ENCODE results near the gene BNC2. TPM values are rescaled to one million over a fixed set of nuclear protein-coding genes. Genes with fewer than 3 reads are reported as not detected.

BNC2 gene
- polyA plus RNA-seq, 1 experiment = 17.5 TPM

DNA sequence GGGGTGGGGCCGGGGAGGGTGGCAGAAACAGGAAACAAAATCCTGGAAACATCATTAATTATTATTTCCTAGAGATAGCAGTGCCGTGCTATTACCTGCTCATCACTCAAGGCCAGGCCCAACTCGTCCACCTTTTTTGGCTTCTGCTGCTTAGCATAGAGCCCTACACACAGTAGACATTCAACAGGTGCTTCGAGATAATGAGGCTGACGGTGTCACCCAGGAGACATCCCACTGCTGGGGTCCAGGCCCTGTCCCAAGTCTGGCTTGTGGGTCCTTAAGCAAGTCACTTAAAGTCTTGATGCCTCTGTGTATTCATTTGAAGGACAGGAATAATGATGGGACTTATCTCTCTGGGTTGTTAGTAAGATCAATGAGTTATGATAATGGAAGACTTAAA, 506.6 kb downstream of the BNC2 start:
- CTCF ChIA-PET = interaction anchor here (1.3 kb wide), 1 partner anchor 28 kb away, joined by 3 read pairs; no protein-coding TSS in a partner anchor

GRCh38 chr9:16363073-16363781, 507.2 kb downstream of the BNC2 start:
- H3K27me3 ChIP-seq (ENCODE audit: control insufficient read depth, insufficient read depth, low read length) = no peaks in the 10 kb centered on the region
- POLR2A ChIA-PET = no interaction called here
- DNase-seq (ENCODE audit: low read depth) = no peak
- H3K36me3 ChIP-seq (ENCODE audit: control insufficient read depth, insufficient read depth, low read length) = no peaks in the 10 kb centered on the region
- H3K4me3 ChIP-seq (ENCODE audit: low read depth, low read length) = no peak overlapping the region
- TF ChIP-seq, protein P1, sequence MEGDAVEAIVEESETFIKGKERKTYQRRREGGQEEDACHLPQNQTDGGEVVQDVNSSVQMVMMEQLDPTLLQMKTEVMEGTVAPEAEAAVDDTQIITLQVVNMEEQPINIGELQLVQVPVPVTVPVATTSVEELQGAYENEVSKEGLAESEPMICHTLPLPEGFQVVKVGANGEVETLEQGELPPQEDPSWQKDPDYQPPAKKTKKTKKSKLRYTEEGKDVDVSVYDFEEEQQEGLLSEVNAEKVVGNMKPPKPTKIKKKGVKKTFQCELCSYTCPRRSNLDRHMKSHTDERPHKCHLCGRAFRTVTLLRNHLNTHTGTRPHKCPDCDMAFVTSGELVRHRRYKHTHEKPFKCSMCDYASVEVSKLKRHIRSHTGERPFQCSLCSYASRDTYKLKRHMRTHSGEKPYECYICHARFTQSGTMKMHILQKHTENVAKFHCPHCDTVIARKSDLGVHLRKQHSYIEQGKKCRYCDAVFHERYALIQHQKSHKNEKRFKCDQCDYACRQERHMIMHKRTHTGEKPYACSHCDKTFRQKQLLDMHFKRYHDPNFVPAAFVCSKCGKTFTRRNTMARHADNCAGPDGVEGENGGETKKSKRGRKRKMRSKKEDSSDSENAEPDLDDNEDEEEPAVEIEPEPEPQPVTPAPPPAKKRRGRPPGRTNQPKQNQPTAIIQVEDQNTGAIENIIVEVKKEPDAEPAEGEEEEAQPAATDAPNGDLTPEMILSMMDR (IDR thresholded peaks at IDR 0.05; ENCODE audit: insufficient read depth, low read depth, low read length) = no peak
- CTCF ChIA-PET = interaction anchor here (1.3 kb wide), 1 partner anchor 29 kb away, joined by 3 read pairs; no protein-coding TSS in a partner anchor

More for the DNA sequence above, 506.6 kb downstream of the BNC2 start:
- TF ChIP-seq, protein P1 (IDR thresholded peaks at IDR 0.05; ENCODE audit: insufficient read depth, low read depth, low read length) = no peak
- no peak for DNase-seq (ENCODE audit: low read depth)
- Histone ChIP-seq H3K27me3 (ENCODE audit: control insufficient read depth, insufficient read depth, low read length) (no peaks in the 10 kb centered on the region), H3K36me3 (ENCODE audit: control insufficient read depth, insufficient read depth, low read length) (no peaks in the 10 kb centered on the region), H3K4me3 (ENCODE audit: low read depth, low read length) (no peak overlapping the region)
- POLR2A ChIA-PET = no interaction called here

DNA sequence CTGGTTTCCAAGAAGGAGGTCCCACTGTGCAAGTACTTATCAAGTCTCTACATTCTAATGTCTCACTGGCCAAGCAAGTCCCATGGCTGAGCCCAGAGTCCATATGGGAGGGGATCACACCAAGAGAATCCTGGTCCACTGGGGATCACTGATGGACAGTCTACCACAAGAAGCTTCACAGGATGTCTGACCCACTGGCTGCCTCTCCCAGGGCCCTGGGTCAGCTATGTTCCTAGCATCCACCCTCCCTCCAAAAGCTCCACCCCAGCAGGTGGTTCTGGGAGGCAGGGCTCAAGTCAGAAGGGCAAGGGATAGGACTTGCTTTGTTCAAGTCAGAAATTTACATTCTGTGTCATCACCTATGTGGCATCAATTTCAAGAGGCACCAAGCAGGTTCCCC, 508.5 kb downstream of the BNC2 start:
- CTCF ChIA-PET = interaction anchor here (1.0 kb wide), 1 partner anchor 29 kb away, joined by 3 read pairs; no protein-coding TSS in a partner anchor
- POLR2A ChIA-PET = no interaction called here
- TF ChIP-seq, protein P1 (IDR thresholded peaks at IDR 0.05; ENCODE audit: insufficient read depth, low read depth, low read length) = no peak
- no peaks in the 10 kb centered on the region for H3K27me3 ChIP-seq (ENCODE audit: control insufficient read depth, insufficient read depth, low read length)
- DNase-seq (ENCODE audit: low read depth) = no peak
- no peaks in the 10 kb centered on the region for H3K36me3 ChIP-seq (ENCODE audit: control insufficient read depth, insufficient read depth, low read length)
- H3K4me3 ChIP-seq (ENCODE audit: low read depth, low read length) = no peak overlapping the region

- no peak for DNase-seq (ENCODE audit: low read depth)
- CTCF ChIA-PET = interaction anchor here (1.0 to 1.3 kb wide), 2 partner anchors 15 to 30 kb away, joined by 3 read pairs; no protein-coding TSS in a partner anchor
- TF ChIP-seq, protein P1 (IDR thresholded peaks at IDR 0.05; ENCODE audit: insufficient read depth, low read depth, low read length) = no peak
These were observed 509.4 kb downstream of the BNC2 start for GRCh38 chr9:16361118-16361517.

GRCh38 chr9:16360247-16360646, 510.2 kb downstream of the BNC2 start:
- H3K4me3 ChIP-seq (ENCODE audit: low read depth, low read length) = no peak overlapping the region
- no peaks in the 10 kb centered on the region for H3K36me3 ChIP-seq (ENCODE audit: control insufficient read depth, insufficient read depth, low read length)
- ChIA-PET POLR2A (no interaction called here), CTCF (interaction anchor here (1.3 kb wide), 1 partner anchor 14 kb away, joined by 3 read pairs; no protein-coding TSS in a partner anchor)
- DNase-seq (ENCODE audit: low read depth) = no peak
- TF ChIP-seq, protein P1 (IDR thresholded peaks at IDR 0.05; ENCODE audit: insufficient read depth, low read depth, low read length) = no peak
- no peaks in the 10 kb centered on the region for H3K27me3 ChIP-seq (ENCODE audit: control insufficient read depth, insufficient read depth, low read length)

More at GRCh38 chr9:16361118-16361517, 509.4 kb downstream of the BNC2 start:
- H3K4me3 ChIP-seq (ENCODE audit: low read depth, low read length) = no peak overlapping the region
- POLR2A ChIA-PET = no interaction called here
- H3K36me3 ChIP-seq (ENCODE audit: control insufficient read depth, insufficient read depth, low read length) = no peaks in the 10 kb centered on the region
- no peaks in the 10 kb centered on the region for H3K27me3 ChIP-seq (ENCODE audit: control insufficient read depth, insufficient read depth, low read length)

Small RNA genes lying within 50 kb of the gene (small RNA-seq; reads per million reads assigned to genes)
- gene LSM1P1 (ENCODE audit: insufficient read length, low read depth, low replicate concordance) = not detected
